ENCODE data around the gene CHRD.
"Not testable (repeated sequence)": the region's sequence is repeated elsewhere in the genome, so short reads cannot be mapped to it uniquely, and the experiment has no call there.

The CHRD gene

DNA sequence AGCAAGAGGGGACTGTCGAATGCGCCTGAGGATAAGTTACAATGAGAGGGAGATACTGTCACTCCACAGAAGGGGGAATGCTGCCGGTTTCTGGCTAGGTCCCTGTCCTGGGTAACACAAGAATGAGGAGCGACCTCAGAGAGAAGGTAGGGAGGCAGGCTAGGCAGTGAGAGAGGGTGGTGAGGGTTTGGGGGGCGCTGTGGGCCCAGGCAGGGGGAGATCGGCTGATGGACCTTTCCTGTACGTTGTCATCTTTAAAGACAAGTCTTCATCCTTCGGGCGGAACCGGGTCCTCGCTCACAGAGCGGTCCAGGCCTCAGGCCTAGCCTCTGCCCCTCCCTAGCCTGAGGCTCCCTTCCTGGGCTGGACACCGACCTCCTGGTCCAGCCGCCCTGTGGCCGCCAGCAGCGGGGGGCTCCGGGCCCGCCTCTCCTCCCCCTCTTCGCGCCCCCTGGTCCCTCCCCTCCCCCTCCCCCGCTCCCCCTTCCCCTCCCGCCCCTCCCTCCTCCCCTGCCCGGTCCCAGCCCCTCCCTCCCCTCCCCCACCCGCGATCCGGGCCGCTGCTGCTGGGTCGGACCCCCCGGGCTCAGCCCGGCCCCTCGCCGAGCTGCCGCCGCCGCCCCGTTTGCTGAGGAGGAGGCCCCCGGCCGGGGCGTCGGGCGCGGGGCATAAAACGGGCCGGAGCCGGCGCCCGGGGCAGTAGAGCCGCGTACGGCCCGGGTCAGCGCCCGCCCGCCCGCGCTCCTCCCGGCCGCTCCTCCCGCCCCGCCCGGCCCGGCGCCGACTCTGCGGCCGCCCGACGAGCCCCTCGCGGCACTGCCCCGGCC is at the start of gene CHRD:
TSS of gene CHRD (plus strand) at position 697 of the 827 bp plus-strand sequence. CDS start 265 bp downstream, outside the sequence.
- in situ Hi-C loops (cut with HindIII; ENCODE audit: low sequenced_read_pairs): no loop called here

DNA sequence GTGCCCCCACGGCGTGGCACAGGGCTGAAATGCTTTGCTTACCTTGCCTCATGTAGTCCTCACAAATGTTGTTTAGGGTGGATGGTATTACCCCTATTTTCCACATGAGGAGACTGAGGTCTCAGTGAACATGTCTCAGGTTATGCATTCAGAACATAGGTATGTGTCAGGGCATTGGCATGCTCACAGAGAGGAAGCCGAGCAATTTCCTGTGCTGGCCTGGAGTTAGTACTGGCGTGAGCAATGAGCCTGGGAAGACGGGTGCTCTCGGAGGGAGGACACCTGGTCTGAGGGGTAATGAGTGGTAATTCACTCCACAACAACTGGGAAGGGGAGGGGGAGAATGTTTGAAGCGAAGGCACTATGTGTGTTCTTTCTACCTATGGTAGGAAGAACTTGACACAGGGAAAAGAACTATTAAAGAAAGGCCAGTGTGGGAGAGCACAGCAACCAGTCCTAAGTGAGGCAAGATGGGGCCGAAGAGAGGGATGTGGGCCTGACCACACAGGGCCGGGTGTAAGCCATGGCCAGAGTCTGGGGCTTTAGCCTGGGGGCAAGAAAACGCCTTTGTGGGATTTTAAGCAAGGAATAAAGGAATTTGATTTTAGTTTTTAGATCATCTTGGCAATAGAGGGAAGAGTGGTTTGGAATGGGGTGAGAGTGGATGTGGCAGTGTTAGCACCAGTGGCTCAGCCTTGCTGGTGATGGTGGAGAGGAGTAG is 47.3 kb upstream of the CHRD start:
- in situ Hi-C loops (cut with HindIII; ENCODE audit: low sequenced_read_pairs): no loop called here

DNA sequence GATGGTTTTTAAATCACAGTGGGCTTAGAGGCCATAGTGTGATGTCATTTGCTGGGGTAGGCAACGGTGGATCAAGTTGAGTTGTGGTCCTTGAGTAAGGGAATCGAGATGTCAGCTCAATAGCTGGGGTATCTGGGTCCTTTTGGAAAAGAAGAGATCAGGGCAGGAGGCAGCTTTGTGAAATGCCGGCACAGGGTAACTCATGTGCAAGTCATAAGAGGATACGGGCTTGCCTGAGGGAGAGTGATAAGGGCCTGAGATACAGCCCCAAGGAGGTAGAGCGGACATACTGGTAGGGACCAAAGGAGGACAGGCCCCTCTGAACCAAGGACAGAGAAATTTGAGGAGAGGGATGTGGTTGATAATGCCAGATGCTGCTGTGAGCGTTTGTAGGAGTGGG is 46.7 kb upstream of the CHRD start:
- in situ Hi-C loops (cut with HindIII; ENCODE audit: low sequenced_read_pairs): no loop called here

DNA sequence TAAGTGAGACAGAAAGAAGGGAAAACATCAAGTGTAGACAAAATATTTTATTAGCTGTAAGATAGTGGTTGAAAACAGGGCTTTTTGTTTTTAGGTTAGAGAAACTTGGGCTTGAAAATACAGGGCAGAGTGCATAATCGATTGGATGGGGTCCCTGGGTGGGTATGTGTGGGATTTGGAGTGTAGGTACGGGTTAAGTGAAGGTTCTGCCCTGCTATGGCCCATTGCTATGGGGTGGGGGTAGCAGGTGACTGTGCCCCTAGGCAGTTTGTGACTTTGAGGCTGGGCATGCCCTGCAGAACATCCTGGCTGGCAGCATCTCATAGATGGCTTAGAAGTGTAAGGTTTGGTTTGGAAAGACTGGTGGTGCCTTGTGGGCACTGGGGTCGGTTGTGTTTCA is 46.2 kb upstream of the CHRD start:
- in situ Hi-C loops (cut with HindIII; ENCODE audit: low sequenced_read_pairs): no loop called here

DNA sequence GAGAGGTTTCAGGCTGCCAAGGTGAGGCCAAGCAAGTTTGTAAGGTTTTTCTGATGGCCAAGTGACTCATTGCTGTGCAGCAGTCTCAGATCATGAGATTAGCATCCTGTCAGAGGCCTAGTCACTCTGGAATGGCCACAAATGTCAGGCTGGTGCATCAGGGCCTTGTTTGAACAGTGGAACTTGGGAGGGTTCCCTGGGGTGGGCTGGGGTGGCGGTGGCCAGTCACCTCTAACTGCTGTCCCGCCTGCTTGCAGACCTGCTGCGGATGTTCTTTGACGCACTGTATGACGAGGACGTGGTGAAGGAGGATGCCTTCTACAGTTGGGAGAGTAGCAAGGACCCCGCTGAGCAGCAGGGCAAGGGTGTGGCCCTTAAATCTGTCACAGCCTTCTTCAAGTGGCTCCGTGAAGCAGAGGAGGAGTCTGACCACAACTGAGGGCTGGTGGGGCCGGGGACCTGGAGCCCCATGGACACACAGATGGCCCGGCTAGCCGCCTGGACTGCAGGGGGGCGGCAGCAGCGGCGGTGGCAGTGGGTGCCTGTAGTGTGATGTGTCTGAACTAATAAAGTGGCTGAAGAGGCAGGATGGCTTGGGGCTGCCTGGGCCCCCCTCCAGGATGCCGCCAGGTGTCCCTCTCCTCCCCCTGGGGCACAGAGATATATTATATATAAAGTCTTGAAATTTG is 45.2 kb upstream of the CHRD start:
- in situ Hi-C loops (cut with HindIII; ENCODE audit: low sequenced_read_pairs): no loop called here

DNA sequence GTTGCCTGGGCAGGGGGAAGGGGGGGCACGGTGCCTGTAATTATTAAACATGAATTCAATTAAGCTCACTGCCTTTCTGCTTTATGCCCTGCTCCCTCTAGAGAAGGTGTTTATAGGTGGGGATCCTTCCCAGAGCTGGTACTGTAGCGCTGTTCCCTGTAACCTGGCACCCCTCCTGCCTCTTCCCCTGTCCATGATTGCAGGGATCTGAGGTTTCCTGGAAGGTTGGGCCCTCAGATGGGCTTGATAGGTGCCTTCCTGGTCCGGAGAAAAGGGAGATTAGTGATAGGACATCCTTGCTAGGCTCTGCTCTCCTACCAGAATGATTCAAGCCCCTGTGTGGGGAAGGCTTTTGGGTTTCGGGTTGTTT is 44.6 kb upstream of the CHRD start:
- in situ Hi-C loops (cut with HindIII; ENCODE audit: low sequenced_read_pairs): no loop called here

DNA sequence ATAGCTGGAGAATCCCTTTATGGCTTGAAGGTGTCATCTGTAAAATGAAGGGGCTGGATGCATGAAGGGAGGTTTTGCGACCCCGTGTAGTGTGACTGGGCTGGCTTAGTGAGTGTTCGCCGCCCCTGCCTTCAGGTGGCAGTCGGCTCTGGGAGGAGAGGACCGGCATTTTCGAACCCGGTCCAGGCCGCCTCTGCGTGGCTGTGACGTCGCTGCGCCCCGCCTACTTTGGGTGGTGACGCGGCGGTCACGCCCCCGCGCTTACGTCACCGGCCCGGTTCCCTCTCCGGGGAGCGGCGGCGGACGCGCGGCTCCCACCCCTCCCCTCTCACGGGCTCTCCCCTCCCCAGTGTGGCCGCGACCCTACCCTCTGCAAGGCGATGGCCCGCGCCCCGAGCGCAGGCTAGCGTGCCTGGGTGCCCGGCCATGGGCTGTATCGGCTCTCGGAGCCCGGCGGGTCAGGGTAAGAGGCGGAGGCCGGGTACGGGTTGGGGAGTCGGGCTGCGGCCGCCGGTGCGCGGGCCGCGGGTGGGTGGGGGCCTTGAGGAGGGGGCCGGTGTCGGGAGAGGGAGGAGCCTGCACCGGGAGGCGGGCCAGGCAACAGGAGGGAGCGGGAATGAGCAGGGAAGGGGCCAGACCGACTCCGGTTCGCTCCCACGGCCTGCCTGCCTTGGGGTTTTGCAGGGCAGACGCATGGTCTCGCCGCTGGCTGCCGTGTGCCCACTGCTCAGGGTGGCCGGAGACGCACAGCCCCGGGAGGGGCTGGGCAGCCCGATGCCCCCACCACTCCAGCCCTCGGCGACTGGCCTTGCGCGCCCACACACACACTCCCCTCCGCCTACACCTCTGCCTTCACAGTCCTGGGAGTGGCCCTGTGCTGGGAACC is 44.0 kb upstream of the CHRD start:
- in situ Hi-C loops (cut with HindIII; ENCODE audit: low sequenced_read_pairs): no loop called here

DNA sequence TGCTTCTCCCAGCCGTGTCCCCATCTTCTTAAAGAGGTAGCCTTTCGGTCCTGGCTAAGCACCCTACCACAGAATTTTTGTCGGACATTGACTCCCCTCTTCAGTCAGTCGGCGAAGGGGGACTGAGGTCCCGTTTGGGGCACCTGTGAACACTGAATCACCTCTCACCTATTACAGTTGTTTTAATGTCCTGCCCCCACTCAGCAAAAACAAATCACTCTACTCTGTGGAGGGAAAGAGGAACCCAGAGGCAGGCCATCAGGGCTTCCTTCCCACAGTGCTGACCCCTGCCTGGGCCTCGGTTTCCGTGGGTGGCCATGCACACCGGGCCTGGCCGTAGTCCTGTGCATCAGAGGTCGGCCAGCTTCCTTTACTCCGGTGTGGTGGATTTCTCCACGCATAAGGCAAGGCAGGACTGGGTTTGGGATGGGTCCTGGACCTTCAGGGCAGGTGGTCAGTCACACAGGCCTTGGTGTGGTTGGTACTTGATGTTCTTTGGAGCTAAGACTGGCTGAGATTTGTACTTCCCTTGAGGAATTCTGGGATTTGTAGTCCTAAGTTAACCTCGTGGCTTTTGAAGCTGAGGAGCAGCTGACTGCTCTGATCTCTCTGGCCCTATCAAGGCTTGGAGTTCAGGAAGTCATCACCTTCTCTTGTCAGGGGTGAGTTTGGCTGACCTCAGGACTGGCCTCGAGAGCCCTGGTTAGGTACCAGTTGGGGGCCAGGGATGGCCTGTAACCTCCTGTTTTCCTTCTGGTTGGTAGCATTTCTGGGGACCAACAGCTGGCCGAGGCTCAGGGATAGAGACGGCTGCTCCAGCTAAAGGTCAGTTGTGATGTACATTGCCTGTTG is 43.1 kb upstream of the CHRD start:
- in situ Hi-C loops (cut with HindIII; ENCODE audit: low sequenced_read_pairs): no loop called here

DNA sequence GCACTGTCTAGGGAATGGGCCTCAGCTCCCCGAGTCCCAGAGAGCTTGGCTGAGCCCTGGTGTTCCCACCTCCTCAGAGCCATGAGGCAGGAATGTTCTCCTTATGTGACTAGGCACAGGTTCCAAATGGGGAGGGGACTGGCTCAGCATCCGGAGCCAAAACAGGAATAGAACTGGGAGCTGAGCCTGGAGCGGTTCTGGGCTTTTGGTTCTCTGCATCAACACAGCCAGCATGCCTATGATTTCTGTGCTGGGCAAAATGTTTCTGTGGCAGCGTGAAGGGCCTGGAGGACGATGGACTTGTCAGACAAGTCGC is 42.5 kb upstream of the CHRD start, which contains the start of gene FAM131A:
TSS of gene FAM131A (plus strand) at position 202 of the 316 bp plus-strand sequence. CDS start at position 233, 31 bp downstream.
- in situ Hi-C loops (cut with HindIII; ENCODE audit: low sequenced_read_pairs): no loop called here

DNA sequence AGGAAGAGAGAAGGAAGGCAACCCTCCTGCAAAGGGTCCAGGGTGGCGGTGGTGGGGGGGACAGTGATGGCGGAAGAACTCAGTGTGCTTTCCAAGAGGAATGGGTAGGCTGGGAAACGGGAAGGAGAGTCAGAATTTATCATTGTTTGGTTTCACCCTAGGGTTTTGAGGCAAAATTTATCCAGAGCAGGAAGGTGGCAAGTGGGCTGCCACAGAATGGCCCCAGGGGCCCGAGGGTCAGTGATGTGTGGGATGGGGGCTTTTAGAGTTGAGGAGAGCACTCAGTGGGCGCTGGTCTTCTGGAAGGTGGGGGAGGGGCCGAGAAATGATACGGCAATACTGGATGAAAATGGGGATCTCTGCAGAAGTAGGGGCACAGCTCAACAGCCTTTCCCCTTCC is 41.9 kb upstream of the CHRD start:
- in situ Hi-C loops (cut with HindIII; ENCODE audit: low sequenced_read_pairs): no loop called here

DNA sequence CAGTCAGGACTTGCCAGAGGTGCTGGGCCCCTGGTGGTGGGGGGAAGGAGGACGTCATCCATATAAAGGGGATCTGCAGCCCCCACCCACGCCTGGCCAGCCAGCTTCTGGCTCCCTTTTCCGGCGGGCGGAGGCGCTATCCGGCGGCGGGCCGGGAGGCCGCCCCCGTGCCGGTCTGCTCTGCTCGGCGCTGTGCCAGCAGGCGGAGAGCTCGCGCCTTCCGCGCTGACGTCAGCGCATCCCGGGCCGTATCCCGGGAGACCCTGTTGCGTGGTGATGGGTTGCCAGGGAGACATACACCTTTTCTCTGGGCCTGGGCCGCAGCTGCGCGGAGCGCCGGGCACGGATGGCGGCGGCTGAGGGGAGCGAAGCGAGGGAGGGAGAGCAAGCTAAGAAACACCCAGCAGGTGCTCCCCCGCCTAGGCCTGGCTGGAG is 41.3 kb upstream of the CHRD start:
- in situ Hi-C loops (cut with HindIII; ENCODE audit: low sequenced_read_pairs): no loop called here

DNA sequence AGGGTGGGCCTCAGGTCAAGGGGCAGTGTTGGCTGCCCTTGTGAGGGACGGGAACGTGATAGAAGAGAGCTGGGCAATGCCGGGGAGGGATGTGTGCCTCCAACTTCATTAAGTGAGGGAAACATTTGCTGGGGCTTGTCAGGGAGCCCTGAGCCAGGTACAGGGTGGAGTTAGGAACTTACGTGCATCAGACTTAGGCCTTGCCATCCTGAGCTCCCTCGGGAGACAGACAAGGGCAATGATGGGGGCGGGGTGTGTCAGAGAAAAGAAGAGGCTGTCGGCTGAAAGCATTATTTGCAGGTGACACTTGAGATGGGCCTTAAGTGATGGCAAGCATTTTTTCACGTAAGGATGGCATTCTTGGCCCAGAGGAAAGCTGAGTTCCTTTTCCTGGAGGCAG is 40.9 kb upstream of the CHRD start:
- in situ Hi-C loops (cut with HindIII; ENCODE audit: low sequenced_read_pairs): no loop called here

DNA sequence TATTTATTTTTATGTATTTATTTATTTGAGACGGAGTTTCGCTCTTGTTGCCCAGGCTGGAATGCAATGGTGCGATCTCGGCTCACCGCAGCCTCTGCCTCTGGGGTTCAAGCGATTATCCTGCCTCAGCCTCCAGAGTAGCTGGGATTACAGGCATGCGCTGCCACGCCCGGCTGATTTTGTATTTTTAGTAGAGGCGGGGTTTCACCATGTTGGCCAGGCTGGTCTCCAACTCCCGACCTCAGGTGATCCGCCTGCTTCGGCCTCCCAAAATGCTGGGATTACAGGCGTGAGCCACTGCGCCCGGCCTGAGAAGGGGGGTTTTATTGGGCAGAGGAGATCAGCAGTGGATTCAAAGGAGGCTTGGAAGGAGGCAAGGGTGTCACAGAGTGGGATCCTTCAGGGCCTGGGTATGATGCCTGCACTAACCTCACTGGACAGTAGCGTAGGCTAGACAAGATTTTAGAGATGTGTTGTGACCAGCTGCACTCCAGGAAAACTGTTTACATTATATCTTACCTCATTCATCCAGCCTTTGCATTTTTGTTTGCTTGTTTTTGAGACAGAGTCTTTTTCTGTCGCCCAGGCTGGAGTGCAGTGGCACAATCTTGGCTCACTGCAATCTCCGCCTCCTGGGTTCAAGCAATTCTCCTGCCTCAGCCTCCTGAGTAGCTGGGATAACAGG is 40.3 kb upstream of the CHRD start:
- in situ Hi-C loops (cut with HindIII; ENCODE audit: low sequenced_read_pairs): not testable (repeated sequence)

DNA sequence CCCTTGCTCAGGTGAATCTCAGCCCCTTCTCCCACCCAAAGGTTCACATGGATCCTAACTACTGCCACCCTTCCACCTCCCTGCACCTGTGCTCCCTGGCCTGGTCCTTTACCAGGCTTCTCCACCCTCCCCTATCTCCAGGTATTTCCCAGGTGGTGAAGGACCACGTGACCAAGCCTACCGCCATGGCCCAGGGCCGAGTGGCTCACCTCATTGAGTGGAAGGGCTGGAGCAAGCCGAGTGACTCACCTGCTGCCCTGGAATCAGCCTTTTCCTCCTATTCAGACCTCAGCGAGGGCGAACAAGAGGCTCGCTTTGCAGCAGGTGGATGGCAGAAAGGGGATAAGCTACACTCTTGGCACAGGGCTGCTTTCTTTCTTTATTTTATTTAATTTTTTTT is 37.9 kb upstream of the CHRD start:
- in situ Hi-C loops (cut with HindIII; ENCODE audit: low sequenced_read_pairs): no loop called here

DNA sequence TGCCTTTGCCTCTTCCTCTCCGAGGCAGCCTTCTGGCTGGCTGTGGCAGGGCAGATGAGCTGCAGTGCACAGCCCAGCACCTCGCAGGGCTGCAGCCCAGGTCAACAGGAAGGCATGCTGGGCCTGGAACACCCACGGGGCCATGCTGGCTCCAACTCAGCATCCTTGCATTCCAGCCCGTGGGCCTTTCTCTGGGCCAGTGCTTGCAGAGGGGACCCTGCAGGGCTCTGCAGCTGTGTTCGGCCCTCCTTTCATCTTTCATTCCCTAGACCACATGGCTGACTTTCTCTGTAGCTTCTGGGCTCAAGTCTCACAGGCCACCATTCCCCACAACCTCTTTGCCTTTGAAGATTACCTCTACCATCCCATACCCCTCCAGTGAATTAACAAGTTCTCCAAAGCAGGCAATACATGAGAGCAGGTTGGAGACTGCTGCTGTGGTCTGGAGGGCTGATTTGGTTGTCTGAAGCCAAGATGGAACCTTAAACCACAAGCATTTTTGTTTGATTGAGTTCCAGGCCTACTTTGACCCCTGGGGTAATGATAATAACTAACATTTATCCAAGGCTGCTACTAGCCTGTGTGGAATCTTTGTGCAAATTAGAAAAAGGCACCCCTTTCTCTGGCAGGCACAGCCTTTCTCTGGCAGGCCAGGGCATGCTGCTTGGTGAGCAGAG is 36.5 kb upstream of the CHRD start:
- in situ Hi-C loops (cut with HindIII; ENCODE audit: low sequenced_read_pairs): no loop called here

DNA sequence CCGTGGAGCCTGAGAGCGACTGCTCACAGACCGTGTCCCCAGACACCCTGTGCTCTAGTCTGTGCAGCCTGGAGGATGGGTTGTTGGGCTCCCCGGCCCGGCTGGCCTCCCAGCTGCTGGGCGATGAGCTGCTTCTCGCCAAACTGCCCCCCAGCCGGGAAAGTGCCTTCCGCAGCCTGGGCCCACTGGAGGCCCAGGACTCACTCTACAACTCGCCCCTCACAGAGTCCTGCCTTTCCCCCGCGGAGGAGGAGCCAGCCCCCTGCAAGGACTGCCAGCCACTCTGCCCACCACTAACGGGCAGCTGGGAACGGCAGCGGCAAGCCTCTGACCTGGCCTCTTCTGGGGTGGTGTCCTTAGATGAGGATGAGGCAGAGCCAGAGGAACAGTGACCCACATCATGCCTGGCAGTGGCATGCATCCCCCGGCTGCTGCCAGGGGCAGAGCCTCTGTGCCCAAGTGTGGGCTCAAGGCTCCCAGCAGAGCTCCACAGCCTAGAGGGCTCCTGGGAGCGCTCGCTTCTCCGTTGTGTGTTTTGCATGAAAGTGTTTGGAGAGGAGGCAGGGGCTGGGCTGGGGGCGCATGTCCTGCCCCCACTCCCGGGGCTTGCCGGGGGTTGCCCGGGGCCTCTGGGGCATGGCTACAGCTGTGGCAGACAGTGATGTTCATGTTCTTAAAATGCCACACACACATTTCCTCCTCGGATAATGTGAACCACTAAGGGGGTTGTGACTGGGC is 35.1 kb upstream of the CHRD start:
- in situ Hi-C loops (cut with HindIII; ENCODE audit: low sequenced_read_pairs): no loop called here

DNA sequence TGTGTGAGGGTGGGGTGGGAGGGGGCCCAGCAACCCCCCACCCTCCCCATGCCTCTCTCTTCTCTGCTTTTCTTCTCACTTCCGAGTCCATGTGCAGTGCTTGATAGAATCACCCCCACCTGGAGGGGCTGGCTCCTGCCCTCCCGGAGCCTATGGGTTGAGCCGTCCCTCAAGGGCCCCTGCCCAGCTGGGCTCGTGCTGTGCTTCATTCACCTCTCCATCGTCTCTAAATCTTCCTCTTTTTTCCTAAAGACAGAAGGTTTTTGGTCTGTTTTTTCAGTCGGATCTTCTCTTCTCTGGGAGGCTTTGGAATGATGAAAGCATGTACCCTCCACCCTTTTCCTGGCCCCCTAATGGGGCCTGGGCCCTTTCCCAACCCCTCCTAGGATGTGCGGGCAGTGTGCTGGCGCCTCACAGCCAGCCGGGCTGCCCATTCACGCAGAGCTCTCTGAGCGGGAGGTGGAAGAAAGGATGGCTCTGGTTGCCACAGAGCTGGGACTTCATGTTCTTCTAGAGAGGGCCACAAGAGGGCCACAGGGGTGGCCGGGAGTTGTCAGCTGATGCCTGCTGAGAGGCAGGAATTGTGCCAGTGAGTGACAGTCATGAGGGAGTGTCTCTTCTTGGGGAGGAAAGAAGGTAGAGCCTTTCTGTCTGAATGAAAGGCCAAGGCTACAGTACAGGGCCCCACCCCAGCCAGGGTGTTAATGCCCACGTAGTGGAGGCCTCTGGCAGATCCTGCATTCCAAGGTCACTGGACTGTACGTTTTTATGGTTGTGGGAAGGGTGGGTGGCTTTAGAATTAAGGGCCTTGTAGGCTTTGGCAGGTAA is 34.3 kb upstream of the CHRD start:
- in situ Hi-C loops (cut with HindIII; ENCODE audit: low sequenced_read_pairs): no loop called here

Data from endothelial cell of hepatic sinusoid (primary cell).